H54 (cell line): ENCODE measurements around the gene DNM3.

Experiments used
- DNase-seq: peaks from one replicate; pipeline ENCODE4 v3.0.0; 2011; ENCODE audit warnings: low spot score, mixed read lengths; ENCODE audit not compliant: insufficient read length
- FAIRE-seq: peaks from 3 replicates; lab custom pipeline; 2011; peaks lifted over from hg19 to GRCh38; lab: Jason Lieb, UNC
- POLR2A ChIP-seq: IDR thresholded peaks from 2 replicates; pipeline ENCODE4 v1.6.1; 2011; ENCODE audit warnings: low read depth, mild to moderate bottlenecking, low read length

Gene DNM3

DNA sequence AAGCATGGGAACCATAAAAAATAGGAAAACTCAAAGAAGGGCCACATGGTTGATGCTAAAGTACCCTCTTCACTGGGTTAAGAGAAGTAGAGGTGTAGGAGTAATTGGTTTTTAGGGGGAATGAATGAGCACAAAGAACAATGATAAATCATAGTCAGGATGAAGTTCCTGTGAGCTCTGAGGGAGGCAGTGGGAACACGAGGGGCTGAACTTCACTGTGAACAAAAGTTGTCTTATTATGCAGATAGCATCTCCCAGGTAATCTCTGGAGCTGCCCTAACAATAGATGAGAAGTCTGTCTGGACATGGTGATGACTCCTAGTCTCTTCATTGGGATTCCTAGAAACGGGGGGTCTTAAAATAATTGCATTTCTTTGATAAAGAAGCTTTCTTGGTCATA is 127.9 kb downstream of the DNM3 start:
- no peak for DNase-seq
- no peak for TF ChIP-seq POLR2A
- no peak for FAIRE-seq

GRCh38 chr1:171969813-171970212 is 128.5 kb downstream of the DNM3 start:
- no peak for TF ChIP-seq POLR2A
- no peak for DNase-seq
- FAIRE-seq = no peak

GRCh38 chr1:171972846-171973245 is 131.5 kb downstream of the DNM3 start:
- FAIRE-seq (no peak), DNase-seq (no peak)
- no peak for TF ChIP-seq POLR2A

DNA sequence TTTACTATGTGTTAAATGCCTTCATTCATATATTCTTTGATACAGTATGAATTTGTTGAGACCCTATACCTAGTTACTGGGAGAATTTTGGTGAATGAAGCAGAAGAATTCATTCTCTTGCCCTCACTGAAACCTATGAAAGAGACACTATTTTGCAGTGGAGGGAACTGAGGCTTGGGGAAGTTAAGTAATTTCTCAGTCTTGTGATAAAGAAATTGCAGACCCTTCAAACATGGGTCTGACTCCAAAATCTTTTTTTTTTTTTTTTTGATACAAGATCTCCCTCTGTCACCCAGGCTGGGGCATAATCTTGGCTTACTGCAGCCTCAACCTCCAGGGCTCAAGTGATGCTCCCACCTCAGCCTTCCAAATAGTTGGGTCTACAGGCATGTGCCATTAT is 132.1 kb downstream of the DNM3 start:
- no peak for FAIRE-seq
- no peak for DNase-seq
- no peak for TF ChIP-seq POLR2A

GRCh38 chr1:171981303-171981702 is 140.0 kb downstream of the DNM3 start:
- no peak for DNase-seq
- TF ChIP-seq POLR2A = no peak
- FAIRE-seq = no peak

DNA sequence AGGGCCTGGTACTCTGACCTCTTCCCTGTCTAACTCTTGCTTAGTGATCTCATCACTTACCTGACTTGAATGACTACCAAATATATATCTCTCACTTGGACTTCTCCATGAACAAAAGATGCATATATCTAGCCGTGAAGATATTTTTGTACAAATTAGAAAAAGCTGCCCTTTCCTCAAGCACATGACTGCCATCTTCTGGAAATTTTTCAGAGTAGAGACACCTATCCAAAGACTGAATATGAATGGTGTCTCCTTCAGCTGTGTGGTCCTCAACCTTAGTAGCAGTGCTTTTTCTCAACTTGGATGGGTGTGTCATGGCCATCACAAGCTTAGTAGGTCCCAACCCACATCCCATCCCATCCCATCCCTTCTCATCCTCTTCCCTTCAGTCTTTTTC is 142.3 kb downstream of the DNM3 start:
- FAIRE-seq = no peak
- no peak for DNase-seq
- TF ChIP-seq POLR2A = no peak

DNA sequence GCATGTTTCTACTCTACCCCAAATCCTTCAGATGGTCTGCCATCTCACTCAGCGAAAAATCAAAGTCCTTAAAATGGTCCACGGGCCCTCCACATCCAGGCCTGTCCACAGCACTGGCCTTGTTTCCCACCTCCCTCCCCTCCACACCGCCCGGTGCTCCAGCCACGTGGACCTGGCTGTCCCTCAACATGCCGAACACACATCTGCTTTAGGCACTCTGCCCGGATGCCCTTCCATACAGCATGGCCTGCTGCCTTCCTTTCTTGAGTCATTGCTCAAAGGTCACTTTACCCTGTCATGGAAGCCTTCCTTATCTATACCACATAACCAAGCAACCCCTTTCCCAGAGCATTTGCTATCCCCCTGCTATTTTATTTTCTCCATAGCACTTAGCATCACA is 143.0 kb downstream of the DNM3 start:
- FAIRE-seq (no peak), DNase-seq (no peak)
- no peak for TF ChIP-seq POLR2A

DNA sequence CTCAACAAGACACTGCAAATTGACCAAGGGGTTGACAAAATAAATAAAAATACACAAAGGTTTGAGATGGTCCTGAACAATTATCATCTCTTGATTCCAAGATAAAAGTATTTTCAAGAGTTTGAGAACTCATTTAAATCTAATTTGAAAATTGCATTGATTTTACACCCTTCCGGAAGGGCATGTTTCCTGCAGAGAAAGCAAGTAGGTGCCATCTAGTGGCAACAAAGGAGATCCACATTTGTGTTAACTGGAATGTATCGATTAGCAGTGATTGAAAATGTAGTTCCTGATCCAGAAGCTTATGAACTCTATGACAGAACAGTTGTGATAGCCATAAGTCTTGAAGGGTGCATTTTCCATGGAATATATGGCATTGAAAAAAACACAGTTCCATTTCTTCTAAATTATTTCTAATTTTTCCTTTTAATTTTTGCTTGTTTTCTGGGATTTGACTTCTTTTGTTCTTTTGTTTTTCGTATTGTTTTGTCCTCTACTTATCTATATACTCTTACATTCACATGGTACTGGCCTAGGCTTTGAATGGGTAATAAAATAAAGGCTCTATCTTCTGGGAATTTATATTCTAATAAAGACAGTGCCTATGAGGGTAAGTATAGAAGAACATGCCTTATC is 143.7 kb downstream of the DNM3 start:
- DNase-seq = no peak
- FAIRE-seq = peak; percentile 78
- TF ChIP-seq POLR2A = no peak

DNA sequence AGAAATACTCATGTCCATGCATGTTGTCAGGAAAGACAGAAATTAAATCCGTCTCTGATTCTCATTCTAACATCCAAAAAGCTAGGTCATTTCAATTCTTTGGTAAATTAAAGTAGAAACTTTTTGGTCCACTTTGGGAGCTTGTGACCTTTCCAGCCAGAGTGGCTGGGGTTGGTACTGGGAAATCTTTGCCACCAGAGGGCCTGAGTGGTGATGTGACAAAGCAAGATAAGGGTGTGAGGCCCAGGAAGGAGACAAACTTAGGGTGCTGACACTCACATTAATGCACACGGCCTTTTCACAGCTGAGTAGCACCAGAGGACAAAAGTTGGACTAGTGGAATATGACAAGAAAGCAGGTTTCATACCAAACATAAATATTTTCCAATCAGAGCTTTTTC is 144.3 kb downstream of the DNM3 start:
- DNase-seq (no peak), FAIRE-seq (peak; percentile 76)
- TF ChIP-seq POLR2A = no peak

DNA sequence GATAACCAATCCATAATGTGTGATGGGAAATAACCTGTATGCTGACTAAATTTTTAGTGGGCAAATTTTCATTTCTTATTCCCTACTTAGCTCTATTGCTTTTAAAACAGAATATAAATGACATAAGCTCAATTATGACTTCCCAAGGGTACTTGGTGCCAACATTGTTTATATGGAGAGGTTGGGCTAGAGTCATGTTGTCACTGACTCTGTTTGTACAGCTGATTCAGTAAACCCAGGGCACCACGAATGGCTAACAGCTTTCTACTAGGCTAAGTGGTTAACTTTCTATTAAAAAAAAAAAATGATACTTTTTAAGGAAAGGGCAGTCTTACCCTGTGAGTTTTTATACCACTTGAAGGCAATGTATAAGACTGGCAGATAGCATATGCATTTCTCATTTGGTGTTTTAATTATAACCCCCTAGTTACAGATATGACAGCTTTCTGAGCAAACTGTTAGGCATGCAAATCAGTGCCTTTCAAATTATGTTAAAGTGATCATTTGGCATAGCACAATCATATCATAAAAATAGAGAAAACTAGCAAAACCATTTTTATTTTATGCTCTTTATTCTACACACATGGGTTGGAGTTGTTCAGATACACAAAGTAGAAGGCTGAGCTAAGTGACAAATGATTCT is 147.1 kb downstream of the DNM3 start:
- DNase-seq = no peak
- no peak for FAIRE-seq
- no peak for TF ChIP-seq POLR2A

GRCh38 chr1:171990371-171990770 is 149.1 kb downstream of the DNM3 start:
- DNase-seq (no peak), FAIRE-seq (no peak)
- TF ChIP-seq POLR2A = no peak

DNA sequence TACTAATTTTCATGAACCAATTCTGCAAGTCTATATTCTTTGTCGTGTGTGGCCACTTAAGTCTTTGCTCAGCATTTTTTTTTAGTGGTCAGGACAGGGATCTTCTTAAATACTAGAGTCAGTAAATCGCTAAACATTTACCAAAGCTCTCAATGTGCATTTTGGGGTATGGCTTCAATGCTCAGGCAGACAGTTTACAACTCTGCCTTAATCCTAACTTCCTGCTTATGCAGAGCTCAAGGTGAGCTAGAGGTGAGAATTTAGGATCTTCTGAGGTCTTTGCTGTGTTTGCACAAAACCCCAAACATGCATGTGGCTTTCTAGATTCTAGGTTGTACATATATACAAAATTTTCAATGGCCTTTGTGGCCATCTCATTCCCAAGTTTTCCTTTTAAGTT is 153.0 kb downstream of the DNM3 start:
- DNase-seq (no peak), FAIRE-seq (no peak)
- TF ChIP-seq POLR2A = no peak

GRCh38 chr1:171995573-171995972 is 154.3 kb downstream of the DNM3 start:
- TF ChIP-seq POLR2A = no peak
- DNase-seq = no peak
- no peak for FAIRE-seq

- TF ChIP-seq POLR2A = no peak
- FAIRE-seq = no peak
Measured at GRCh38 chr1:171997936-171998335, 156.6 kb downstream of the DNM3 start.

DNA sequence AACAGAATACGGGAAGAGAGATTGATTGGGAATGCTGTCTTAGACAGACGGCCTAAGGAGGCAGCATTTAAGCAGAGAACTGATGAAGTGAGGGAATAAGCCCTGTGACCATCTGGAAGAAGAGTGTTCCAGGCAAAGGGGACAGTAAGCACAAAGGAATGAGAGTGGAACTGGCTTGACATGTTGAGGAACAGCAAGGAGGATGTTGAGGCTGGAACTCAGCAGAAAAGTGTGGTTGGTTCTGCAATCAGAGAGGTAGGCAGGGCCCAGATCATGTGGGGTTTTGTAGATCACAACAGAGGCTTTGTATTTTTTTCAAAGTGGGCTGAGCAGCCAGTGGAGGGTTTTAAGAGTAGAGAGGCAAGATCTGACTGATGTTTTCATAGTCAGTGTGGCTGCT is 157.4 kb downstream of the DNM3 start:
- no peak for DNase-seq
- TF ChIP-seq POLR2A = no peak
- no peak for FAIRE-seq

More at GRCh38 chr1:171997936-171998335, 156.6 kb downstream of the DNM3 start:
- no peak for DNase-seq

GRCh38 chr1:171999756-172000155 is 158.5 kb downstream of the DNM3 start:
- no peak for DNase-seq
- TF ChIP-seq POLR2A = no peak
- no peak for FAIRE-seq
